ENCODE data around the gene ATOX1.

ATOX1 gene

DNA sequence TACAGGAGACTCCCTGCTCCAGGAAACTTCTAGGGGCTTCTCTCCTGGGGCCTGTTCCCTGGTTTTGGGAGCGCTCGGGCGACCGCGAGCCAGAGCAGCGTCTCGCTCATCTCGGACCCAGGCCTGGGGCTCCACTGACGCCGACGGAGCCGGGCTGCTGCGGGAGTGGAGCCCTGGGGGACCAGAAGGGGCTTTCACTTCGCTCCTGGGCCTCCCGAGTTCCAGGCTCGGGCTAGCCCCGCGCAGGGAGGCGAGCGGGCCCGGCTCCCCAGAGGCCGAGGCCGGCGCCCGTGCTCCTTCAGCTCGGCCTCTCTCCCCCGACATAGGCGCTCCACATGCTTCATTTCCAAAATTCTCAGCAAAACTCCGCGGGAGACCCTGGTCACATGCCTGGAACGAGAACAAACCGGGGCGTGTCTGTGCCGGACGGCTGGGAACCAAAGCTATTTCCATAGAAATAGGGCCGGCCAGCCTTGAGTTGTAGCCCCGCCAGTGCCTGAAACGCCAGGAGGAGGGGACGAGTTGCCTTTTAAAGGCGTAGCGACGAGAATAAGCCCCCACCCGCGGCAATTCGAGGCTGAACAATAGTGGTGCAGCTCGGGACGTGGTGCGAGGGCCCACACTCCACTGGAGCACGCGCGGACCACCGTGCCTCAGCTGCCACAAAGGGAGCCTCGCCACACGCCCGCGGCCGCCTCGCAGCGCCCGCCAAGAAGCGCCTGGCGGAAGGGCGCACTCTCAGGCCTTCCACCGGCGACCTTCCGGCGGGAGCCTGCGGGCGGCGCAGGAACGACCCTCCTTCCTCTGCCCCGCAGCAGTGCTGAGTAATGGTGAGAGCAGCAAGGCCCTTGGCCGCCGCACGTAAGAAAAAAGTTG, 12.2 kb upstream of the ATOX1 start:
- peak overlapping the region; percentile 56 for H3K4me3 ChIP-seq (replicated peaks; ENCODE audit: low read depth, low read length)
- peak; percentile 84 for DNase-seq (ENCODE audit: low read depth)
- TF ChIP-seq, protein P1, sequence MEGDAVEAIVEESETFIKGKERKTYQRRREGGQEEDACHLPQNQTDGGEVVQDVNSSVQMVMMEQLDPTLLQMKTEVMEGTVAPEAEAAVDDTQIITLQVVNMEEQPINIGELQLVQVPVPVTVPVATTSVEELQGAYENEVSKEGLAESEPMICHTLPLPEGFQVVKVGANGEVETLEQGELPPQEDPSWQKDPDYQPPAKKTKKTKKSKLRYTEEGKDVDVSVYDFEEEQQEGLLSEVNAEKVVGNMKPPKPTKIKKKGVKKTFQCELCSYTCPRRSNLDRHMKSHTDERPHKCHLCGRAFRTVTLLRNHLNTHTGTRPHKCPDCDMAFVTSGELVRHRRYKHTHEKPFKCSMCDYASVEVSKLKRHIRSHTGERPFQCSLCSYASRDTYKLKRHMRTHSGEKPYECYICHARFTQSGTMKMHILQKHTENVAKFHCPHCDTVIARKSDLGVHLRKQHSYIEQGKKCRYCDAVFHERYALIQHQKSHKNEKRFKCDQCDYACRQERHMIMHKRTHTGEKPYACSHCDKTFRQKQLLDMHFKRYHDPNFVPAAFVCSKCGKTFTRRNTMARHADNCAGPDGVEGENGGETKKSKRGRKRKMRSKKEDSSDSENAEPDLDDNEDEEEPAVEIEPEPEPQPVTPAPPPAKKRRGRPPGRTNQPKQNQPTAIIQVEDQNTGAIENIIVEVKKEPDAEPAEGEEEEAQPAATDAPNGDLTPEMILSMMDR (IDR thresholded peaks at IDR 0.05; ENCODE audit: low read length, missing control alignments), result no peak

- TF ChIP-seq, protein P1 (IDR thresholded peaks at IDR 0.05; ENCODE audit: low read length, missing control alignments), result no peak
- no peak overlapping the region for H3K4me3 ChIP-seq (replicated peaks; ENCODE audit: low read depth, low read length)
- no peak for DNase-seq (ENCODE audit: low read depth)
Observed at GRCh38 chr5:151766975-151767374, 8.5 kb upstream of the ATOX1 start.

- no peak overlapping the region for H3K4me3 ChIP-seq (replicated peaks; ENCODE audit: low read depth, low read length)
- DNase-seq (ENCODE audit: low read depth), result no peak
- TF ChIP-seq, protein P1 (IDR thresholded peaks at IDR 0.05; ENCODE audit: low read length, missing control alignments), result no peak
Observed at GRCh38 chr5:151764801-151765200, 6.4 kb upstream of the ATOX1 start.

GRCh38 chr5:151758141-151758429, 346 bp downstream of the ATOX1 start:
- no peak for DNase-seq (ENCODE audit: low read depth)
- TF ChIP-seq, protein P1 (IDR thresholded peaks at IDR 0.05; ENCODE audit: low read length, missing control alignments), result no peak
- peak overlapping the region; percentile 92 for H3K4me3 ChIP-seq (replicated peaks; ENCODE audit: low read depth, low read length)

GRCh38 chr5:151757233-151758140, 944 bp downstream of the ATOX1 start:
- peak overlapping the region; percentile 92 for H3K4me3 ChIP-seq (replicated peaks; ENCODE audit: low read depth, low read length)
- TF ChIP-seq, protein P1 (IDR thresholded peaks at IDR 0.05; ENCODE audit: low read length, missing control alignments), result no peak
- DNase-seq (ENCODE audit: low read depth), result no peak

- TF ChIP-seq, protein P1 (IDR thresholded peaks at IDR 0.05; ENCODE audit: low read length, missing control alignments), result no peak
- no peak overlapping the region for H3K4me3 ChIP-seq (replicated peaks; ENCODE audit: low read depth, low read length)
- DNase-seq (ENCODE audit: low read depth), result no peak
Observed at GRCh38 chr5:151755383-151755782, 3.0 kb downstream of the ATOX1 start.
